ENCODE measurements around the gene DAB2IP. TPM values are rescaled to one million over a fixed set of nuclear protein-coding genes. Genes with fewer than 3 reads are reported as not detected.

The DAB2IP gene
- total RNA-seq, 1 experiment from 2014 or later: 17.0 TPM

DNA sequence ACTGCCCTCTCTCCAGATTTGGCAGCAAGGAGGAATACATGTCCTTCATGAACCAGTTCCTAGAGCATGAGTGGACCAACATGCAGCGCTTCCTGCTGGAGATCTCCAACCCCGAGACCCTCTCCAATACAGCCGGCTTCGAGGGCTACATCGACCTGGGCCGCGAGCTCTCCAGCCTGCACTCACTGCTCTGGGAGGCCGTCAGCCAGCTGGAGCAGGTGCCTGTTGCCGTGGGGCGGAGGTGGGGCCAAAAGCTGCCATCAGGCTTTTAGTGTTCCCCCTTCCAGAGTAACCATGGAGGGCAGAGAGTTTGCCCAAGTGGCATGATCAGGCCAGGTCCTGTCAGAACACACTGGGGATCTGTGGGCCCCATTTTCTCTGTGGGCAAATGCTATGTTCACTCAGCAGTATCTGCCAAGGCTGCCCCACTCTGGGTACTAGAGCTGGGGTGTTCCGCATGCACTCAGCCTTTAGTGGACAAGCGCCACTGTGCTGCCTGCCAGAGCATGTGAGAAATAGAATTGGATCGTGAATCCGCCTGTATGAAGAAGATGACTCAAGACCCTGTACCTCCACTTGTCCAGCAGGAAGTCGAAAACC lies 117.1 kb downstream of the DAB2IP start:
- no TSS peak for BruUV-seq (replicated peaks)
- ChIA-PET POLR2A (no interaction called here), CTCF (interaction anchor here (0.5 kb wide), 1 partner anchor 25 kb away, joined by 3 read pairs; no protein-coding TSS in a partner anchor)
- H3K4me3 Mint-ChIP-seq (ENCODE audit: unreplicated experiment): no peak overlapping the region
- no peaks in the 10 kb centered on the region for H3K9me3 Mint-ChIP-seq (ENCODE audit: unreplicated experiment)
- DNase-seq (ENCODE audit: unreplicated experiment): no peak
- H3K27me3 Mint-ChIP-seq (ENCODE audit: insufficient read depth, unreplicated experiment): no peaks in the 10 kb centered on the region
- no peak for TF ChIP-seq CTCF (IDR thresholded peaks at IDR 0.05; ENCODE audit: unreplicated experiment)
- peaks cover 6% of the 10 kb centered on the region for H3K4me1 Mint-ChIP-seq (ENCODE audit: insufficient read depth, unreplicated experiment)
- peaks cover 10% of the 10 kb centered on the region for H3K36me3 Mint-ChIP-seq (ENCODE audit: insufficient read depth, unreplicated experiment)
- no peak overlapping the region for H3K27ac Mint-ChIP-seq (ENCODE audit: low read depth, unreplicated experiment)
- intact Hi-C loops (cut with micrococcal nuclease): no loop called here

GRCh38 chr9:121769939-121770338 lies 118.5 kb downstream of the DAB2IP start:
- no peak overlapping the region for H3K4me3 Mint-ChIP-seq (ENCODE audit: unreplicated experiment)
- intact Hi-C loops (cut with micrococcal nuclease): no loop called here
- ChIA-PET CTCF (no interaction called here), POLR2A (no interaction called here)
- H3K4me1 Mint-ChIP-seq (ENCODE audit: insufficient read depth, unreplicated experiment): no peaks in the 10 kb centered on the region
- H3K9me3 Mint-ChIP-seq (ENCODE audit: unreplicated experiment): no peaks in the 10 kb centered on the region
- DNase-seq (ENCODE audit: unreplicated experiment): no peak
- peaks cover 21% of the 10 kb centered on the region for H3K36me3 Mint-ChIP-seq (ENCODE audit: insufficient read depth, unreplicated experiment)
- no peak overlapping the region for H3K27ac Mint-ChIP-seq (ENCODE audit: low read depth, unreplicated experiment)
- no peaks in the 10 kb centered on the region for H3K27me3 Mint-ChIP-seq (ENCODE audit: insufficient read depth, unreplicated experiment)
- TF ChIP-seq CTCF (IDR thresholded peaks at IDR 0.05; ENCODE audit: unreplicated experiment): no peak
- no TSS peak for BruUV-seq (replicated peaks)

DNA sequence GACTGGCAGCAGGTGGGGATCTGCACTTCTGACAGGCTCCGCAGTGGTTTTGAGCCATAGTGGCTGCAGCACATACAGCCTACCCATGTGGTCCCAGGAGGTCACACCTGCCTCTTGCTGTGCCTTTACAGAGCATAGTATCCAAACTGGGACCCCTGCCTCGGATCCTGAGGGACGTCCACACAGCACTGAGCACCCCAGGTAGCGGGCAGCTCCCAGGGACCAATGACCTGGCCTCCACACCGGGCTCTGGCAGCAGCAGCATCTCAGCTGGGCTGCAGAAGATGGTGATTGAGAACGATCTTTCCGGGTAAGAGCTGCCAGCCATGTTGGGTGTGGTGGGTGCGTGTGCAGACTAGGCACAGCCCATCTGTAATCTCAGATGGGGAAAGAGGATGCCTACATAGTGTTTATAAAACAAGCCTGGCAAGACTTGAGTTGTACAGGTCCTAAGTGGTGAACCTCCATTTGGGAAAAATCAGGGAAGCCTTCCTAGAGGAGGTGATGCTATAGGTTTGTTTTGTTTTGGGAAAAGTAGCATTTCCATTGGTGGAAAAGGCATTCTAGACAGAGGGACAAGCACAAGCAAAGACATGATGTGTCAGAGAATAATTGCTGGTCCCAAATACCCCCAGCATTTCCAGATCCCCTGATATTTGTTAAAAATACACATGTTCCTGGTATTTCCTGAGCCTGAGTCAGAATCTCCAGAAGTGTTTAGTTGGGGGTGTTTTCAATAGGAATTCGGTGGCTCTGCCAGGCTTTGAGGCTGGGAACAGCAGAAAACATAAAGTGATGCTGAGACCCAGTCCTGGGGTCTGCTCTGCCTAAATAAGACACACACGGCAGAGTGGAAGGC lies 119.2 kb downstream of the DAB2IP start:
- POLR2A ChIA-PET: no interaction called here
- CTCF ChIA-PET: interaction anchor here (0.7 kb wide), 1 partner anchor 61 kb away, joined by 3 read pairs; no protein-coding TSS in a partner anchor
- BruUV-seq (replicated peaks): no TSS peak
- H3K27me3 Mint-ChIP-seq (ENCODE audit: insufficient read depth, unreplicated experiment): no peaks in the 10 kb centered on the region
- no peak for TF ChIP-seq CTCF (IDR thresholded peaks at IDR 0.05; ENCODE audit: unreplicated experiment)
- H3K4me1 Mint-ChIP-seq (ENCODE audit: insufficient read depth, unreplicated experiment): no peaks in the 10 kb centered on the region
- no peak overlapping the region for H3K4me3 Mint-ChIP-seq (ENCODE audit: unreplicated experiment)
- intact Hi-C loops (cut with micrococcal nuclease): no loop called here
- no peak overlapping the region for H3K27ac Mint-ChIP-seq (ENCODE audit: low read depth, unreplicated experiment)
- no peaks in the 10 kb centered on the region for H3K9me3 Mint-ChIP-seq (ENCODE audit: unreplicated experiment)
- no peak for DNase-seq (ENCODE audit: unreplicated experiment)
- H3K36me3 Mint-ChIP-seq (ENCODE audit: insufficient read depth, unreplicated experiment): peaks cover 21% of the 10 kb centered on the region

- H3K27ac Mint-ChIP-seq (ENCODE audit: low read depth, unreplicated experiment): no peak overlapping the region
- ChIA-PET POLR2A (no interaction called here), CTCF (interaction anchor here (0.6 kb wide), 1 partner anchor 12 kb away, joined by 3 read pairs; no protein-coding TSS in a partner anchor)
- no peak for DNase-seq (ENCODE audit: unreplicated experiment)
- TF ChIP-seq CTCF (IDR thresholded peaks at IDR 0.05; ENCODE audit: unreplicated experiment): no peak
- peaks cover 5% of the 10 kb centered on the region for H3K9me3 Mint-ChIP-seq (ENCODE audit: unreplicated experiment)
- no TSS peak for BruUV-seq (replicated peaks)
- no peaks in the 10 kb centered on the region for H3K4me1 Mint-ChIP-seq (ENCODE audit: insufficient read depth, unreplicated experiment)
- H3K36me3 Mint-ChIP-seq (ENCODE audit: insufficient read depth, unreplicated experiment): peaks cover 19% of the 10 kb centered on the region
- intact Hi-C loops (cut with micrococcal nuclease): no loop called here
- H3K4me3 Mint-ChIP-seq (ENCODE audit: unreplicated experiment): no peak overlapping the region
- no peaks in the 10 kb centered on the region for H3K27me3 Mint-ChIP-seq (ENCODE audit: insufficient read depth, unreplicated experiment)
Measured at GRCh38 chr9:121771418-121771817, 120.0 kb downstream of the DAB2IP start.
